ENCODE data around the gene AXIN2.

Gene AXIN2

DNA sequence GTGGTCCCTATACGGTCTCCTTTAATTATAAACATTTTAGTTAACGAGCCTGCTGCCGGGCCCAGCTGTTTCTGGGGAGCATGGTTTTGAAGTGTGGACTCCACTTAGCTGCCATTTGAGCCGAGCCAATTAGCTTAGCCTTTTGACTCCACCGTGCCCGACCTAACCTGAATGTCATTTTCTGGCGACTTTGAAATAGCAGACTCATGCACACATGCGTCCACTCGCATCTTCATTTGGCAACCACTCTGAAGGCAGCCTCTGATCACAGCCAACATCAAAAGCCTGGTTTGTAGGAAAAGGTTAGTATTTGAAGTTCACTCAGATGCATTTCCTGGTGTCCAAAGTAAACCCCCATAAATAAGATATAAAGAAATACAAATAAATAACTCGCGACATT lies 16.8 kb downstream of the AXIN2 start:
- H3K4me1 ChIP-seq: no peaks in the 10 kb centered on the region
- H3K4me3 ChIP-seq (ENCODE audit: low read depth, low read length): no peak overlapping the region
- H3K27me3 ChIP-seq: no peaks in the 10 kb centered on the region
- TF ChIP-seq, protein P1, sequence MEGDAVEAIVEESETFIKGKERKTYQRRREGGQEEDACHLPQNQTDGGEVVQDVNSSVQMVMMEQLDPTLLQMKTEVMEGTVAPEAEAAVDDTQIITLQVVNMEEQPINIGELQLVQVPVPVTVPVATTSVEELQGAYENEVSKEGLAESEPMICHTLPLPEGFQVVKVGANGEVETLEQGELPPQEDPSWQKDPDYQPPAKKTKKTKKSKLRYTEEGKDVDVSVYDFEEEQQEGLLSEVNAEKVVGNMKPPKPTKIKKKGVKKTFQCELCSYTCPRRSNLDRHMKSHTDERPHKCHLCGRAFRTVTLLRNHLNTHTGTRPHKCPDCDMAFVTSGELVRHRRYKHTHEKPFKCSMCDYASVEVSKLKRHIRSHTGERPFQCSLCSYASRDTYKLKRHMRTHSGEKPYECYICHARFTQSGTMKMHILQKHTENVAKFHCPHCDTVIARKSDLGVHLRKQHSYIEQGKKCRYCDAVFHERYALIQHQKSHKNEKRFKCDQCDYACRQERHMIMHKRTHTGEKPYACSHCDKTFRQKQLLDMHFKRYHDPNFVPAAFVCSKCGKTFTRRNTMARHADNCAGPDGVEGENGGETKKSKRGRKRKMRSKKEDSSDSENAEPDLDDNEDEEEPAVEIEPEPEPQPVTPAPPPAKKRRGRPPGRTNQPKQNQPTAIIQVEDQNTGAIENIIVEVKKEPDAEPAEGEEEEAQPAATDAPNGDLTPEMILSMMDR (IDR thresholded peaks at IDR 0.05; ENCODE audit: low read depth, low read length): no peak
- no peaks in the 10 kb centered on the region for H3K36me3 ChIP-seq
- DNase-seq: no peak
- H3K9me3 ChIP-seq: no peaks in the 10 kb centered on the region

DNA sequence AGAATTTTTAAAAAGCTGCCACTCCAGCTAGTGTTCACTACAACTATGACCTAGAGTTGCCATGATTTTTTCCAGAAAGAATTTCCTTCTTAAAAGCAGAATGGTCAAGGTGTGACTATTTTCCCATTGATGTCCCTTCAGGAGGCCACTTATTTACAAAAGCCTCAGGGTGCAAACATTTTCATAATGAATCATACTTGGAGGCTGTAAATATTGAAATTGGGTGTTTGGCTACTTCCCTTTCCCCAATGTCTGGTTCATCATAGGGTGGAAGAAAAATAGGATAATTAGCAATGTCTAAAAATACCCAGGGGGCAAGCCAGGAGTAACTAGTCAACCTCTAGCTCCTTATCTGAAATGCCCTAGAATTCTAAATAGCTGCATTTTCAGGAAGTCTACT lies 18.8 kb downstream of the AXIN2 start:
- H3K36me3 ChIP-seq: no peaks in the 10 kb centered on the region

DNA sequence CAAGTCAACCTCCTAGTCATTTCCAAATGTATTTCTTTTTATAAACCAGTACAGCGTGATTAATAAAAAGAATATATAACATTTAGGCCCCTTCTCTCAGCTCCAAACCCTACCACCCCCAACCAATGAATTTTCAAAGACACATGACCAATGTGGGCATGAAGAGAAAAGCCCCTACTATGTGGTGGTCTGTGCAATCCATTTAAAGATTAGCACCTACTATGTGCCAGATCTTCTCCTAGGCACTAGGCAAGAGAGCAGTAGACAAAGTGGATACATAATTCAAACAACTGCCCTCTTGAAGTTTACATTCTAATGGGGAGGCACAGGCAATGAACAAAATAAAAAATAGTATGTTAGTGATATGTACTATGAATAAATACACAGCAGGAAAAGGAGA lies 19.4 kb downstream of the AXIN2 start:
- Histone ChIP-seq H3K4me3 (ENCODE audit: low read depth, low read length) (no peak overlapping the region), H3K36me3 (no peaks in the 10 kb centered on the region), H3K9me3 (no peaks in the 10 kb centered on the region), H3K27me3 (no peaks in the 10 kb centered on the region), H3K4me1 (no peaks in the 10 kb centered on the region)
- TF ChIP-seq, protein P1 (IDR thresholded peaks at IDR 0.05; ENCODE audit: low read depth, low read length): no peak
- no peak for DNase-seq

More for the DNA sequence above, 18.8 kb downstream of the AXIN2 start:
- TF ChIP-seq, protein P1 (IDR thresholded peaks at IDR 0.05; ENCODE audit: low read depth, low read length): no peak
- DNase-seq: no peak
- Histone ChIP-seq H3K4me3 (ENCODE audit: low read depth, low read length) (no peak overlapping the region), H3K27me3 (no peaks in the 10 kb centered on the region), H3K9me3 (no peaks in the 10 kb centered on the region), H3K4me1 (no peaks in the 10 kb centered on the region)

DNA sequence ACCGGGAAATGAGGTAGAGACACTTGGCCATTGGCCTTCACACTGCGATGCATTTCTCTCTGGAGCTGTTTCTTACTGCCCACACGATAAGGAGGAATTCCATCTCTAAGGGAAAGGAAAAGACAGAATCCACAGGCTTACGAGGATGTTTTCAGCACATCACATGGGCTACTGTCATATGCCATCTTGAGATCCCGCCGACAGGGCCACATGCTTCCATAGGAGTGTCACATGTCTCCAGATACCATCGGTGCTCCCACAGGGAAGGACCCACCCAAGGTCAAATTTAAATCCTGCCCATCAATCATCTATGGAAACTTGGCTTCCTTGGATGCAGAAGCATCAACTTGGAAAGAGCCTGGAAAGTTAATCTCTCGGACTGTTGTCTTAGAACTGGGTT lies 20.0 kb downstream of the AXIN2 start:
- Histone ChIP-seq H3K36me3 (no peaks in the 10 kb centered on the region), H3K9me3 (no peaks in the 10 kb centered on the region), H3K4me3 (ENCODE audit: low read depth, low read length) (no peak overlapping the region), H3K4me1 (no peaks in the 10 kb centered on the region), H3K27me3 (no peaks in the 10 kb centered on the region)
- no peak for DNase-seq
- TF ChIP-seq, protein P1 (IDR thresholded peaks at IDR 0.05; ENCODE audit: low read depth, low read length): no peak

DNA sequence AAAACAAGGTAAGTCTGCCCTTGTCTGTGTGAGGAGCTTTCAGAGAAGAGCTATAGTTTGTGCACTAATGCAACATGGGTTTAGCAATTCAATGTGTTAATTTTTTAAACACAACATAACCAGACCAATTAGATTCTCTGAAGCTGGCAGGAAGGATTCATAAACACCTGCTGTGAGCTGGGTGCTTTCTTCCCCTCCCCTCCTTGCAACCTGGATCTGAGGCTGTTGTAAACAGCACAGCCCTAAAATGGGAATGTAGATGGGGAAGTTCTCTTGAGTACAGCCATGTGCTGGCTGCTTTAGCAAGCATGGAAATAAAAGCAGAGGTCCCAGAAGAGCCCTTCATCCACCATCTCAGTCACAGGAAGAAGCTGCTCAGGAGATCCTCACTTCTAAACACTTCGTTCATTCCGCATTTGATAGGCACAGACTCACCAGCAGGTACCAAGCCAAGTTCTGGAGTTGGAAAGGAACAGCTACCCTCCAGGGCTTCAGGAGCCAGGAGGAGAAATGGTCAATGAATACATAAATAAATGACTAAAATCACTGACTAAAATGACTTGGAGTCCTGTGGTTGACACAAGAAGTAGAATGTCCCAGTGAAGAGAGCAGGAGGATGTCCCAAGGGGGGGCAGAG lies 21.7 kb downstream of the AXIN2 start:
- DNase-seq: no peak

More for the DNA sequence above, 21.7 kb downstream of the AXIN2 start:
- Histone ChIP-seq H3K4me3 (ENCODE audit: low read depth, low read length) (no peak overlapping the region), H3K27me3 (no peaks in the 10 kb centered on the region), H3K4me1 (no peaks in the 10 kb centered on the region), H3K36me3 (no peaks in the 10 kb centered on the region), H3K9me3 (no peaks in the 10 kb centered on the region)
- TF ChIP-seq, protein P1 (IDR thresholded peaks at IDR 0.05; ENCODE audit: low read depth, low read length): no peak

All from BE2C (cell line).